Measurements from ENCODE around the gene SPEN. TPM values are rescaled to one million over a fixed set of nuclear protein-coding genes. Genes with fewer than 3 reads are reported as not detected.

SPEN gene
- total and polyA plus RNA-seq, 2 of the 4 experiments (the other 2 are of a cell fraction), result 7.6 to 15.8 TPM

GRCh38 chr1:15965228-15965767, 117.8 kb downstream of the SPEN start:
- Histone ChIP-seq H3K9me3 (ENCODE audit: control insufficient read depth, insufficient read depth, low read length) (no peaks in the 10 kb centered on the region), H2BK20ac (ENCODE audit: low read depth, low read length) (no peak overlapping the region), H3K36me3 (ENCODE audit: control insufficient read depth, insufficient read depth, low read length) (peaks cover 19% of the 10 kb centered on the region), H3K56ac (ENCODE audit: extremely low read depth, insufficient read depth, low read length) (no peak overlapping the region; the same call in 1 of the 2 replicates), H3K23ac (ENCODE audit: low read depth, low read length) (0 out of 2 replicates have a peak overlapping the region, but pooled peaks have one; percentile 58), H2BK120ac (ENCODE audit: low read depth, low read length) (peak overlapping the region; percentile 0; the same call in 1 of the 2 replicates), H4K20me1 (ENCODE audit: insufficient read depth, low read length) (peaks cover 15% of the 10 kb centered on the region; the same call in 1 of the 2 replicates), H3K18ac (ENCODE audit: low read depth, low read length) (peak overlapping the region; percentile 30; the same call in 1 of the 2 replicates), H3K14ac (replicated peaks; ENCODE audit: low read depth, low read length) (no peak overlapping the region; the same call in 1 of the 2 replicates), H4K5ac (ENCODE audit: low read depth, low read length) (no peak overlapping the region), H3K27ac (ENCODE audit: insufficient read depth, low read length) (no peak overlapping the region), H4K8ac (ENCODE audit: low read depth in 2 of 2, low read length in 2 of 2) (peak overlapping the region in 1 of 2 experiments; percentile 22; a peak in 1 of 4 replicates), H3K4ac (ENCODE audit: low read depth, low read length) (peak overlapping the region; percentile 24; the same call in 1 of the 2 replicates), H3K9me1 (ENCODE audit: insufficient read depth, low read length) (peaks cover 23% of the 10 kb centered on the region), H3K4me1 (ENCODE audit: control insufficient read depth, insufficient read depth, low read length) (peaks cover 15% of the 10 kb centered on the region), H2BK5ac (ENCODE audit: low read depth, low read length, poor library complexity, severe bottlenecking) (peak overlapping the region; percentile 74), H3K9ac (ENCODE audit: low read depth, low read length) (no peak overlapping the region), H2AK5ac (ENCODE audit: low read depth, low read length) (peak overlapping the region; percentile 16), H3K79me1 (ENCODE audit: low read depth in 1 of 2, low read length in 2 of 2) (peaks cover 48 to 89% of the 10 kb centered on the region in 2 experiments), H2AFZ (replicated peaks; ENCODE audit: low read length, poor library complexity) (no peak overlapping the region), H3K4me3 (ENCODE audit: insufficient read depth, low read depth, low read length) (no peak overlapping the region), H3K4me2 (ENCODE audit: low read depth, low read length) (peak overlapping the region; percentile 1; the same call in 1 of the 2 replicates), H2AK9ac (replicated peaks; ENCODE audit: low read depth, low read length, poor library complexity) (no peak overlapping the region), H3K27me3 (ENCODE audit: control insufficient read depth, insufficient read depth, low read length) (no peaks in the 10 kb centered on the region), H2BK15ac (ENCODE audit: low read depth, low read length) (no peak overlapping the region), H4K91ac (ENCODE audit: insufficient read depth, low read depth, low read length) (0 out of 2 replicates have a peak overlapping the region, but pooled peaks have one; percentile 2)
- POLR2A ChIA-PET (ENCODE audit: unreplicated experiment), result no interaction called here
- no TSS peak for BruUV-seq (replicated peaks)
- peak; percentile 79 for DNase-seq
- ATAC-seq (ENCODE audit: low read depth), result peak; percentile 70
- TF ChIP-seq RCOR1 (IDR thresholded peaks at IDR 0.05; ENCODE audit: insufficient replicate concordance, low read length) (no peak), CEBPB (IDR thresholded peaks at IDR 0.05; ENCODE audit: low read depth, low read length) (peak; percentile 43; the same call in 1 of the 2 replicates), MXI1 (IDR thresholded peaks at IDR 0.05; ENCODE audit: borderline replicate concordance, low read depth, low read length) (no peak), FOS (IDR thresholded peaks at IDR 0.05; ENCODE audit: low read depth, low read length) (0 out of 2 replicates have a peak, but pooled peaks have one; percentile 3), MAZ (IDR thresholded peaks at IDR 0.05; ENCODE audit: borderline replicate concordance, low read depth, low read length) (no peak)
- intact Hi-C loops (cut with micrococcal nuclease) (no loop called here), in situ Hi-C loops (cut with MboI; ENCODE audit: low sequenced_read_pairs) (no loop called here), dilution Hi-C loops (cut with HindIII; ENCODE audit: low sequenced_read_pairs, unreplicated experiment) (no loop called here)
- CTCF ChIA-PET, result no interaction called here
- no CpG with 5 or more reads among the region's 7 CpGs for WGBS, 2 experiments (ENCODE audit: extremely low coverage in 2 of 2, insufficient read length in 1 of 2)
